Panc1 (cell line): ENCODE data around the gene HNRNPA3.

Source experiments
- POLR2AphosphoS5 ChIP-seq: IDR thresholded peaks from 2 replicates; pipeline ENCODE4 v1.6.1; 2012; ENCODE audit warnings: mild to moderate bottlenecking, low read depth, low read length, moderate library complexity
- SIN3A ChIP-seq: IDR thresholded peaks from 2 replicates; pipeline ENCODE4 v1.6.1; 2012; ENCODE audit warnings: low read depth, mild to moderate bottlenecking, low read length, moderate library complexity, borderline replicate concordance; ENCODE audit not compliant: insufficient read depth
- TCF7L2 ChIP-seq: IDR thresholded peaks from 2 replicates; pipeline ENCODE4 v1.6.1; 2011; ENCODE audit warnings: mild to moderate bottlenecking, low read depth, low read length, inconsistent platforms
- TF ChIP-seq, protein P1 (sequence below): fragments of 450-650 bp; IDR thresholded peaks from 2 replicates; pipeline ENCODE4 v1.5.1; 2017; ENCODE audit warnings: mild to moderate bottlenecking
- TF ChIP-seq, protein P2 (sequence below), 2 experiments: IDR thresholded peaks; 2 replicates each; pipeline ENCODE4 v1.6.1; 2011 to 2012; ENCODE audit warnings: low read depth in 2 of 2, control low read depth in 1 of 2, low read length in 1 of 2, mild to moderate bottlenecking in 1 of 2, moderate library complexity in 1 of 2; ENCODE audit not compliant: insufficient read depth in 1 of 2

DNA sequence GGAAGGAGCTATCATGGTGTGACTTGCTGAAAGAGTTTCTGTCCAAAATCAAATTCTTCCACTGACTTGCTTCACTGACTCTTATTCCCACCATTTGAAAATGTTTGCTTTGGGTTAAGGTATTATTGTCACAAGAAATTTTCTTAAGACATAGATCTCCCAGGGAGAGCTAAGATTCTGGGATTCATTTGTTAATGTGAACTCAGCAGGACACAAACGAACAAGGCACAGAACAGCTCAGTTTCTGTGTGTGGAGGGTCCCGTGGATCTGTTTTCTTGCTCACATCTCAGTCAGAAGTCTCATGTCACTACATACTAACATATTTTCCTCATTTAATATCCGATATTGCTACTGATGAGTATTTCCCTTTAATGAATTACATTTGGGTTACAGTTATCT, 8.2 kb upstream of the HNRNPA3 start:
- TF ChIP-seq POLR2AphosphoS5 (no peak), TCF7L2 (no peak), SIN3A (no peak)
- TF ChIP-seq, protein P1, sequence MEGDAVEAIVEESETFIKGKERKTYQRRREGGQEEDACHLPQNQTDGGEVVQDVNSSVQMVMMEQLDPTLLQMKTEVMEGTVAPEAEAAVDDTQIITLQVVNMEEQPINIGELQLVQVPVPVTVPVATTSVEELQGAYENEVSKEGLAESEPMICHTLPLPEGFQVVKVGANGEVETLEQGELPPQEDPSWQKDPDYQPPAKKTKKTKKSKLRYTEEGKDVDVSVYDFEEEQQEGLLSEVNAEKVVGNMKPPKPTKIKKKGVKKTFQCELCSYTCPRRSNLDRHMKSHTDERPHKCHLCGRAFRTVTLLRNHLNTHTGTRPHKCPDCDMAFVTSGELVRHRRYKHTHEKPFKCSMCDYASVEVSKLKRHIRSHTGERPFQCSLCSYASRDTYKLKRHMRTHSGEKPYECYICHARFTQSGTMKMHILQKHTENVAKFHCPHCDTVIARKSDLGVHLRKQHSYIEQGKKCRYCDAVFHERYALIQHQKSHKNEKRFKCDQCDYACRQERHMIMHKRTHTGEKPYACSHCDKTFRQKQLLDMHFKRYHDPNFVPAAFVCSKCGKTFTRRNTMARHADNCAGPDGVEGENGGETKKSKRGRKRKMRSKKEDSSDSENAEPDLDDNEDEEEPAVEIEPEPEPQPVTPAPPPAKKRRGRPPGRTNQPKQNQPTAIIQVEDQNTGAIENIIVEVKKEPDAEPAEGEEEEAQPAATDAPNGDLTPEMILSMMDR: no peak
- TF ChIP-seq, protein P2, sequence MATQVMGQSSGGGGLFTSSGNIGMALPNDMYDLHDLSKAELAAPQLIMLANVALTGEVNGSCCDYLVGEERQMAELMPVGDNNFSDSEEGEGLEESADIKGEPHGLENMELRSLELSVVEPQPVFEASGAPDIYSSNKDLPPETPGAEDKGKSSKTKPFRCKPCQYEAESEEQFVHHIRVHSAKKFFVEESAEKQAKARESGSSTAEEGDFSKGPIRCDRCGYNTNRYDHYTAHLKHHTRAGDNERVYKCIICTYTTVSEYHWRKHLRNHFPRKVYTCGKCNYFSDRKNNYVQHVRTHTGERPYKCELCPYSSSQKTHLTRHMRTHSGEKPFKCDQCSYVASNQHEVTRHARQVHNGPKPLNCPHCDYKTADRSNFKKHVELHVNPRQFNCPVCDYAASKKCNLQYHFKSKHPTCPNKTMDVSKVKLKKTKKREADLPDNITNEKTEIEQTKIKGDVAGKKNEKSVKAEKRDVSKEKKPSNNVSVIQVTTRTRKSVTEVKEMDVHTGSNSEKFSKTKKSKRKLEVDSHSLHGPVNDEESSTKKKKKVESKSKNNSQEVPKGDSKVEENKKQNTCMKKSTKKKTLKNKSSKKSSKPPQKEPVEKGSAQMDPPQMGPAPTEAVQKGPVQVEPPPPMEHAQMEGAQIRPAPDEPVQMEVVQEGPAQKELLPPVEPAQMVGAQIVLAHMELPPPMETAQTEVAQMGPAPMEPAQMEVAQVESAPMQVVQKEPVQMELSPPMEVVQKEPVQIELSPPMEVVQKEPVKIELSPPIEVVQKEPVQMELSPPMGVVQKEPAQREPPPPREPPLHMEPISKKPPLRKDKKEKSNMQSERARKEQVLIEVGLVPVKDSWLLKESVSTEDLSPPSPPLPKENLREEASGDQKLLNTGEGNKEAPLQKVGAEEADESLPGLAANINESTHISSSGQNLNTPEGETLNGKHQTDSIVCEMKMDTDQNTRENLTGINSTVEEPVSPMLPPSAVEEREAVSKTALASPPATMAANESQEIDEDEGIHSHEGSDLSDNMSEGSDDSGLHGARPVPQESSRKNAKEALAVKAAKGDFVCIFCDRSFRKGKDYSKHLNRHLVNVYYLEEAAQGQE (IDR thresholded peaks at IDR 0.05; ENCODE audit: insufficient read depth in 1 of 2, low read depth in 2 of 2, low read length in 1 of 2): no peak
